Ovary (tissue), 9 donors: ENCODE data around the gene ANKS1B. TPM values are rescaled to one million over a fixed set of nuclear protein-coding genes. Genes with fewer than 3 reads are reported as not detected.

Experiments used
- DNase-seq, 5 donors: peaks; one replicate each; pipeline ENCODE4 v3.0.0-alpha.2; 2019 to 2020
- H3K27ac ChIP-seq, 2 donors: fragments of 200-600 bp; one replicate each; pipeline versions ENCODE4 v1.5.1 to v1.8.0; 2019 to 2022
- H3K27me3 ChIP-seq: fragments of 200-600 bp; one replicate; pipeline ENCODE4 v1.8.0; 2022
- H3K36me3 ChIP-seq: fragments of 200-600 bp; sonication (generic); one replicate; pipeline ENCODE4 v1.5.1; 2019
- H3K4me1 ChIP-seq: one replicate; pipeline ENCODE4 v1.8.1; 2013; ENCODE audit warnings: mild to moderate bottlenecking, moderate library complexity; ENCODE audit not compliant: insufficient read depth
- H3K4me3 ChIP-seq: fragments of 200-600 bp; sonication (generic); one replicate; pipeline ENCODE4 v1.5.1; 2017
- H3K9me3 ChIP-seq, 2 donors: fragments of 200-600 bp in 1 of 2; sonication (generic) in 1 of 2; one replicate each; pipeline versions ENCODE4 v1.5.1 to v1.8.1; 2013 to 2019; ENCODE audit warnings: mild to moderate bottlenecking in 1 of 2, moderate library complexity in 1 of 2
- EP300 ChIP-seq: sonication (generic); formaldehyde crosslinking; IDR thresholded peaks from one replicate; pipeline ENCODE4 v1.6.1; 2017; ENCODE audit warnings: antibody characterized with exemption
- POLR2A ChIP-seq: fragments of 450-650 bp; IDR thresholded peaks from one replicate; pipeline ENCODE4 v1.6.1; 2017; ENCODE audit warnings: antibody characterized with exemption, mild to moderate bottlenecking, moderate library complexity
- WGBS, 3 donors: extraction: QIAGEN DNeasy Blood & Tissue Kit in 1 of 3; methylation state at CpG; one replicate each; pipeline versions ENCODE4 v1.1.5 to v1.1.7; 2013 to 2017; 5-methylcytosine and 5-hydroxymethylcytosine counted together
- intact Hi-C, 4 donors: fragments of 100-400 bp; cut with DNase I; formaldehyde crosslinking; loops; one replicate each; pipeline versions ENCODE4 v1.11.0 to v1.15.1; 2022 to 2023
- polyA plus RNA-seq, 2 donors: library from polyadenylated mRNA; stranded (reverse); fragments of 200-250 nt in 1 of 2; fragments of 350-450 nt in 1 of 2; fragmentation: Illumina TruSeq in 1 of 2; extraction: RNeasy Lipid Tissue Mini Kit (QIAGEN cat#74804) in 1 of 2; gene quantifications; one replicate each; pipeline ENCODE4 v1.2.3, GENCODE V29; 2013 to 2014
- total RNA-seq, 7 donors: library from RNA; depleted of rRNA in 2 of 7; stranded (reverse); fragments of >200 nt in 2 of 7; fragmentation: NEBNext Ultra II Directional in 3 of 7; extraction: Animal tissue kit (Norgen Biotek cat#: 25700) in 3 of 7; gene quantifications; one replicate each; pipeline versions ENCODE4 v1.1.0 to v1.2.4, GENCODE V29; 2016 to 2023
- TF ChIP-seq, protein P1 (sequence below), 3 donors: fragments of 450-650 bp in 2 of 3; fragments of 200-600 bp in 1 of 3; IDR thresholded peaks; one replicate each; pipeline versions ENCODE4 v1.5.1 to v1.8.0; 2016 to 2022; ENCODE audit warnings: antibody characterized with exemption in 3 of 3, mild to moderate bottlenecking in 1 of 3
- donor health status: DM: no; HTN: no; CAD: no; lungs with moderate emphysema.
- donor health status: DM: no; HTN: no; CAD: no.
- donor health status: Bipolar disorder and iron deficiency.
- donor health status: DM: yes; HTN: yes; CAD: no.
- donor health status: DM: no; HTN: no; CAD: no.
- donor health status: DM: yes; HTN: yes; CAD: no.

The ANKS1B gene
- total and polyA plus RNA-seq, 9 donors: 0.80 to 34.9 (median 7.7) TPM

DNA sequence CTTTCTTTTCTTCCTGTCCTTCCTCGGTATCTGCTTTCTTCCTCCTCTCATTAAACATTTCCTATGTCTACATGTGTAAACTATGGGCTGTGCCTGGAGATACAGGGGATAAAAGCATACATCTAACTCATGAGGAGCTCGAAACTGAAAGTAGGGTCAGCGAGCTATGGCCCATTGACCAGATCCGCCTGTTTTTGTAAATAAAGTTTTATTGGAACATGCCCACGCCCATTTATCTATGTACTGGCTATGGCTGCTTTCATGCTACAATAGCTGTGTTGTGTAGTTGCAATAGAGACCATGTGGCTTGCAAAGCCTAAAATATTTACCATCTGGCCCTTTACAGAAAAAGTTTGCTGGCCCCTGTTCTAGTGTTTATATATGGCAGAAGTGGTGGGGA is 838.0 kb downstream of the ANKS1B start:
- no peaks in the 10 kb centered on the region for H3K4me1 ChIP-seq
- no peaks in the 10 kb centered on the region for H3K27me3 ChIP-seq
- H3K9me3 ChIP-seq: no peaks in the 10 kb centered on the region
- no peak overlapping the region for H3K4me3 ChIP-seq
- H3K27ac ChIP-seq: no peak overlapping the region
- H3K36me3 ChIP-seq: no peaks in the 10 kb centered on the region
- TF ChIP-seq, protein P1, sequence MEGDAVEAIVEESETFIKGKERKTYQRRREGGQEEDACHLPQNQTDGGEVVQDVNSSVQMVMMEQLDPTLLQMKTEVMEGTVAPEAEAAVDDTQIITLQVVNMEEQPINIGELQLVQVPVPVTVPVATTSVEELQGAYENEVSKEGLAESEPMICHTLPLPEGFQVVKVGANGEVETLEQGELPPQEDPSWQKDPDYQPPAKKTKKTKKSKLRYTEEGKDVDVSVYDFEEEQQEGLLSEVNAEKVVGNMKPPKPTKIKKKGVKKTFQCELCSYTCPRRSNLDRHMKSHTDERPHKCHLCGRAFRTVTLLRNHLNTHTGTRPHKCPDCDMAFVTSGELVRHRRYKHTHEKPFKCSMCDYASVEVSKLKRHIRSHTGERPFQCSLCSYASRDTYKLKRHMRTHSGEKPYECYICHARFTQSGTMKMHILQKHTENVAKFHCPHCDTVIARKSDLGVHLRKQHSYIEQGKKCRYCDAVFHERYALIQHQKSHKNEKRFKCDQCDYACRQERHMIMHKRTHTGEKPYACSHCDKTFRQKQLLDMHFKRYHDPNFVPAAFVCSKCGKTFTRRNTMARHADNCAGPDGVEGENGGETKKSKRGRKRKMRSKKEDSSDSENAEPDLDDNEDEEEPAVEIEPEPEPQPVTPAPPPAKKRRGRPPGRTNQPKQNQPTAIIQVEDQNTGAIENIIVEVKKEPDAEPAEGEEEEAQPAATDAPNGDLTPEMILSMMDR (IDR thresholded peaks at IDR 0.05): no peak
- TF ChIP-seq EP300 (no peak), POLR2A (no peak)
- DNase-seq: no peak
- 72 to 88% (median 82%) methylated on average over 5 of the region's 5 CpGs for WGBS, 3 donors
- intact Hi-C loops: no loop called here

DNA sequence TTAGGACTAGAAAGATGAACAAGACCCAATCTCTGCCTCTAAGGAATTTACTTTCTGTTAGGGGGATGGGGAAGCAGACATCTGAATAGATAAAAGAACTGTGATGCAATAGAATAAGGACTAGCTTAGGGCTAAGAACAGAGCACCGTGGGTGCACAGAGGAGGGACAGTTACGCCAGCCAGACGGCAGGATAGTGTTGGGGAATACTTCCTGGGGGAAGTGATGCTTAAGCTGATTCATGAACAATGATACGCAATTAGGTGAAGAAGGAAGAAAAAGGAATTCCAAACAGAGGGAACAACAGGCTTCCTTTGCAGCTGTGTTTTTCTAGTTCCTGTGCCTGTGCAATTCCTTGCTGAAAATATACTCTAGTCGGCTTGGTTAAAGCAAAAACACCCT is 838.6 kb downstream of the ANKS1B start:
- no peak for DNase-seq
- H3K27ac ChIP-seq: no peak overlapping the region
- H3K27me3 ChIP-seq: no peaks in the 10 kb centered on the region
- no peaks in the 10 kb centered on the region for H3K9me3 ChIP-seq
- no peaks in the 10 kb centered on the region for H3K36me3 ChIP-seq
- intact Hi-C loops: no loop called here
- H3K4me3 ChIP-seq: no peak overlapping the region
- WGBS, 3 donors: 67 to 71% (median 70%) methylated on average over 5 of the region's 5 CpGs
- TF ChIP-seq, protein P1 (IDR thresholded peaks at IDR 0.05): no peak
- TF ChIP-seq EP300: no peak
- TF ChIP-seq POLR2A: no peak
- no peaks in the 10 kb centered on the region for H3K4me1 ChIP-seq

DNA sequence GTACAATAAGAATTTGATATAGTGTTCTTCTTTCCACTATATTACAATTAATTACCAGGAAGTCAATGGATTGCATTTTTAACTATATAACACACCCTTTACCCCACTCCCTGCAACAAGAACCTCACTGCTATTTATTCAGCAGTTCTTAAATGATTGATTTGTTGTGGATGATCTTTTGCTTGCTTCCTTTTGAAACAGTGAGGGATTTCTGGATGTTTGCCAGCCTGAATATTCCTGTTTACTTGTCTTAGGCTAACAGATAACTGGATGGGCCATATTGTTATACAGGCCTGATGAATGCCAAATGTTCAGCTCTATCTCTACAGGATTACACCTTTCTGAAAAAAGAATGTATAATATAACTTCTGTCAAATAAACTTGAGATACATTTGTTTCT is 842.1 kb downstream of the ANKS1B start:
- H3K27me3 ChIP-seq: no peaks in the 10 kb centered on the region
- intact Hi-C loops: no loop called here
- no peak overlapping the region for H3K4me3 ChIP-seq
- no peak overlapping the region for H3K27ac ChIP-seq
- TF ChIP-seq EP300: no peak
- no peak for TF ChIP-seq POLR2A
- TF ChIP-seq, protein P1 (IDR thresholded peaks at IDR 0.05): no peak
- no peaks in the 10 kb centered on the region for H3K9me3 ChIP-seq
- DNase-seq: no peak
- H3K4me1 ChIP-seq: no peaks in the 10 kb centered on the region
- no peaks in the 10 kb centered on the region for H3K36me3 ChIP-seq

DNA sequence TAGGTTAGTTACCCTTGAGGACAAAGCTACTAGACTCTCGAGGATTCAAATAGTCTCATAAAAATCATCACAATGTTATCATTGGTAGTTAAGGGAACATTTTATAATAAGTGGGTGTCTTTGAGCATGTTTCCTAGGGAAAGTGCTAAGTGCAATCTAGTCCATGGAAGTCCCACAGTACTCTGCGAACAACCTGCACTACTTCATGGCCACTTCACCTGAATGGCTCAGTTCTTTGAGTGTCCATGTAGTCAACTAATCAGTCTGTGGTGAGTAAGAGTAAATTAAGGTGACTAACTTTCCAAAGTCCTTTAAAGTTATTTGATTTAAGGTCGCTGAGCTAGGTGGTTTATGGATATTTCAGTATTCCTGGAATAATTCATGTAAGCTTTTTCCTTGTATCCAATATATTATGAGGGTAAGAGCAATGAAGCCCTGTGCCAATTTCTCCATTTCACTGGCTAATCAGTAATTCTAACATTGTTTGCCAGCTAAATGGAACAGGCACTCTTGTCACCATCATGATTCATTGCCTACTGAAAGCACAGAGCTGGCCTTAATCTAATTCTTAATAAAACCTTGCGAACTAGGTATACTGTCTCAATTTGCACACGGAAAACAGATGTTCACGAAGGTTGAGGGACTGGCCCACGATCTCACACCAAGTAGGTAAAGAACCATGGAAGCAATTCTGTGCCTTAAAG is 844.6 kb downstream of the ANKS1B start:
- no peaks in the 10 kb centered on the region for H3K9me3 ChIP-seq
- 88 to 95% (median 92%) methylated on average over 7 of the region's 7 CpGs for WGBS, 3 donors
- H3K4me3 ChIP-seq: no peak overlapping the region
- DNase-seq: no peak
- no peak for TF ChIP-seq POLR2A
- TF ChIP-seq, protein P1 (IDR thresholded peaks at IDR 0.05): no peak
- no peak for TF ChIP-seq EP300
- no peaks in the 10 kb centered on the region for H3K4me1 ChIP-seq
- H3K27ac ChIP-seq: no peak overlapping the region
- intact Hi-C loops: no loop called here
- H3K36me3 ChIP-seq: no peaks in the 10 kb centered on the region
- no peaks in the 10 kb centered on the region for H3K27me3 ChIP-seq
